ENCODE results near the gene NMBR.
"Not testable (repeated sequence)": the region's sequence is repeated elsewhere in the genome, so short reads cannot be mapped to it uniquely, and the experiment has no call there.

Gene NMBR

DNA sequence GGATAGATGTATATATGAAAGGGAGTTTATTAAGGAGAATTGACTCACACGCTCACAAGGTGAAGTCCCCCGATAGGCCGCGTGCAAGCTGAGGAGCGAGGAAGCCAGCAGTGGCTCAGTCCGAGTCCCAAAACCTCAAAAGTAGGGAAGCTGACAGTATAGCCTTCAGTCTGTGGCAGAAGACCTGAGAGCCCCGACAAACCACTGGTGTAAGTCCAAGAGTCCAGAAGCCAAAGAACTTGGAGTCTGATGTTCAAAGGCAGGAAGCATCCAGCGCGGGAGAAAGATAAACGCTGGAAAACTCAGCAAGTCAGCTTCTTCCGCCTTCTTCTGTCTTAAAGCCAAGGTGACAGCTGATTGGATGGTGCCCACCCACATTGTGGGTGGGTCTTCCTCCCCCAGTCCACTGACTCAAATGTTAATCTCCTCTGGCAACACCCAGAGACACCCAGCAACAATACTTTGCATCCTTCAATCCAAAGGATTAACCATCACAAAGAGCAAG lies 116.8 kb downstream of the NMBR start:
- Histone ChIP-seq H3K27ac (no peak overlapping the region), H3K4me3 (ENCODE audit: low read depth, low read length) (no peak overlapping the region), H3K9me3 (ENCODE audit: severe bottlenecking) (no peaks in the 10 kb centered on the region), H3K27me3 (ENCODE audit: insufficient read depth, low read depth, severe bottlenecking) (no peaks in the 10 kb centered on the region), H3K36me3 (no peaks in the 10 kb centered on the region)
- TF ChIP-seq, protein P1, sequence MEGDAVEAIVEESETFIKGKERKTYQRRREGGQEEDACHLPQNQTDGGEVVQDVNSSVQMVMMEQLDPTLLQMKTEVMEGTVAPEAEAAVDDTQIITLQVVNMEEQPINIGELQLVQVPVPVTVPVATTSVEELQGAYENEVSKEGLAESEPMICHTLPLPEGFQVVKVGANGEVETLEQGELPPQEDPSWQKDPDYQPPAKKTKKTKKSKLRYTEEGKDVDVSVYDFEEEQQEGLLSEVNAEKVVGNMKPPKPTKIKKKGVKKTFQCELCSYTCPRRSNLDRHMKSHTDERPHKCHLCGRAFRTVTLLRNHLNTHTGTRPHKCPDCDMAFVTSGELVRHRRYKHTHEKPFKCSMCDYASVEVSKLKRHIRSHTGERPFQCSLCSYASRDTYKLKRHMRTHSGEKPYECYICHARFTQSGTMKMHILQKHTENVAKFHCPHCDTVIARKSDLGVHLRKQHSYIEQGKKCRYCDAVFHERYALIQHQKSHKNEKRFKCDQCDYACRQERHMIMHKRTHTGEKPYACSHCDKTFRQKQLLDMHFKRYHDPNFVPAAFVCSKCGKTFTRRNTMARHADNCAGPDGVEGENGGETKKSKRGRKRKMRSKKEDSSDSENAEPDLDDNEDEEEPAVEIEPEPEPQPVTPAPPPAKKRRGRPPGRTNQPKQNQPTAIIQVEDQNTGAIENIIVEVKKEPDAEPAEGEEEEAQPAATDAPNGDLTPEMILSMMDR (IDR thresholded peaks at IDR 0.05; ENCODE audit: low read depth, low read length), result no peak
- DNase-seq, result no peak

DNA sequence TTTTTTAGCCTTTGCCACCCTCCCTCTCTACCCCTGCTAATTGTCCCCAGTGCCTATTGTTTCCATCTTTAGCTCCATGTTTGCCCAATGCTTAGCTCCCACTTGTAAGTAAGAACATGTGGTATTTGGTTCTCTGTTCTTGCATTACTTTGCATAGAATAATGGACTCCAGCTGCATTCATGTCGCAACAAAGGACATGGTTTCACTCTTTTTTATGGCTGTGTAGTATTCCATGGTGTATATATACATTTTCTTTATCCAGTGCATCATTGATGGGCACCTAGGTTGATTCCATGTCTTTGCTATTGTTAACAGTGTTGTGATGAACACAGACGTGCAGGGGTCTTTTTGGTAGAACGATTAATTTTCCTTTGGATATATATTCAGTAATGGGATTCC lies 118.4 kb downstream of the NMBR start:
- no peak overlapping the region for H3K27ac ChIP-seq
- no peak for DNase-seq
- H3K4me3 ChIP-seq (ENCODE audit: low read depth, low read length), result no peak overlapping the region
- H3K9me3 ChIP-seq (ENCODE audit: severe bottlenecking), result no peaks in the 10 kb centered on the region
- H3K27me3 ChIP-seq (ENCODE audit: insufficient read depth, low read depth, severe bottlenecking), result no peaks in the 10 kb centered on the region
- TF ChIP-seq, protein P1 (IDR thresholded peaks at IDR 0.05; ENCODE audit: low read depth, low read length), result no peak
- no peaks in the 10 kb centered on the region for H3K36me3 ChIP-seq

DNA sequence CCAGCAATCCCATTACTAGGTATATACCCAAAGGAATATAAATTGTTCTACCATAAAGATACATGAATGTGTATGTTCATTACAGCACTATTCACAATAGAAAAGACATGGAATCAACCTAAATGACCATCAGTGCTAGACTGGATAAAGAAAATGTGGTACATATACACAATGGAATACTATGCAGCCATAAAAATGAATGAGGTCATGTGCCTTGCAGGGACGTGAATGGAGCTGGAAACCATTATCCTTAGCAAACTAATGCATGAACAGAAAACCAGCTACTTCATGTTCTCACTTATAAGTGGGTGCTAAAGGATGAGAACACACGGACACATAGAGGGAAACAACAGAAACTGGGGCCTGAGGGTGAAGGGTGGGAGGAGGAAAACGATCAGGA lies 119.1 kb downstream of the NMBR start:
- not testable (repeated sequence) for H3K27ac ChIP-seq; H3K27me3 ChIP-seq (ENCODE audit: insufficient read depth, low read depth, severe bottlenecking); DNase-seq; H3K4me3 ChIP-seq (ENCODE audit: low read depth, low read length); H3K36me3 ChIP-seq; H3K9me3 ChIP-seq (ENCODE audit: severe bottlenecking)

DNA sequence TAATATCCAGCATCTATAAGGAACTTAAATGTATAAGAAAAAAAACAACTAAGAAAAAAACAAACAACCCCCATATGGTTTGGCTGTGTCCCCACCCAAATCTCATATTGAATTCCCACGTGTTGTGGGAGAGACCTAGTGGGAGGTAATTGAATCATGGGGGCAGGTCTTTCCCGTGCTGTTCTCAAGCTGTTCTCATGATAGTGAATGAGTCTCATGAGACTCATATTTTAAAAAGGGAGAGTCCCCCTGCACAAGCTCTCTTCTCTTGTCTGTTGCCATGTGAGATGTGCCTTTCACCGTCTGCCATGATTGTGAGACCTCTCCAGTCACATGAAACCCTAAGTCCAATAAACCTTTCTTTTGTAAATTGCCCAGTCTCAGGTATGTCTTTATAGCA lies 119.8 kb downstream of the NMBR start:
- DNase-seq, result no peak
- H3K9me3 ChIP-seq (ENCODE audit: severe bottlenecking), result no peaks in the 10 kb centered on the region
- no peak overlapping the region for H3K27ac ChIP-seq
- H3K4me3 ChIP-seq (ENCODE audit: low read depth, low read length), result no peak overlapping the region
- H3K27me3 ChIP-seq (ENCODE audit: insufficient read depth, low read depth, severe bottlenecking), result no peaks in the 10 kb centered on the region
- H3K36me3 ChIP-seq, result no peaks in the 10 kb centered on the region
- TF ChIP-seq, protein P1 (IDR thresholded peaks at IDR 0.05; ENCODE audit: low read depth, low read length), result no peak

DNA sequence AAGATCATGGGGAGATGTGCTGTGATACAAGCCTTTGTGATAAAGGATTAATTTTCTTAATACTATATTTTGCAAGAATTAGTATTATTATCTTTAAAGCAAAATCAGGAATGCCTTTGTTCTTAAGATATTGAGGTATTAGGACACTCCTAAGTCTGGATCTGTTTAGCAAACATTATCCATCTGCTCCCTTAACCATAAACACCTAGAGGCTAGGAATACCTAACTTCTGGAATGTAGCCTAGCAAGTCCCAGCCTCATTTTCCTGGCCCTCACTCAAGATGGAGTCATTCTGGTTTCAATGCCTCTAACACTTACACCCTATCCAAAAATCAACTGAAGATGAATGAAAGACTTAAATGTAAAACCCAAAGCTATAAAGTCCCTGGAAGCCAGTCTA lies 120.5 kb downstream of the NMBR start:
- TF ChIP-seq, protein P1 (IDR thresholded peaks at IDR 0.05; ENCODE audit: low read depth, low read length), result no peak
- H3K27ac ChIP-seq, result no peak overlapping the region
- H3K9me3 ChIP-seq (ENCODE audit: severe bottlenecking), result no peaks in the 10 kb centered on the region
- no peaks in the 10 kb centered on the region for H3K27me3 ChIP-seq (ENCODE audit: insufficient read depth, low read depth, severe bottlenecking)
- DNase-seq, result no peak
- H3K4me3 ChIP-seq (ENCODE audit: low read depth, low read length), result no peak overlapping the region
- H3K36me3 ChIP-seq, result no peaks in the 10 kb centered on the region

Measured in WERI-Rb-1 (cell line).